MG63 (cell line): Measurements from ENCODE around the gene TFF2. TPM values are rescaled to one million over a fixed set of nuclear protein-coding genes. Genes with fewer than 3 reads are reported as not detected.

Source experiments
- DNase-seq: peaks from one replicate; pipeline ENCODE4 v3.0.0-alpha.2; 2020
- H3K27me3 ChIP-seq: fragments of 250-450 bp; sonication (Bioruptor Pico); 2 replicates; pipeline ENCODE4 v1.5.1; 2020; ENCODE audit warnings: mild to moderate bottlenecking, moderate library complexity
- H3K36me3 ChIP-seq: fragments of 250-450 bp; sonication (Bioruptor Pico); 2 replicates; pipeline ENCODE4 v1.5.1; 2020; ENCODE audit warnings: mild to moderate bottlenecking, moderate library complexity
- H3K4me3 ChIP-seq: fragments of 250-450 bp; sonication (Bioruptor Pico); 2 replicates; pipeline ENCODE4 v1.5.1; 2020; ENCODE audit warnings: mild to moderate bottlenecking, moderate library complexity
- H3K9me3 ChIP-seq: fragments of 250-450 bp; sonication (Bioruptor Pico); 2 replicates; pipeline ENCODE4 v1.5.1; 2020; ENCODE audit warnings: mild to moderate bottlenecking, moderate library complexity
- total RNA-seq: library from RNA; depleted of rRNA; stranded (reverse); fragments of >200 nt; shearing (Covaris generic); gene quantifications from 2 replicates; pipeline ENCODE4 v1.2.3, GENCODE V29; 2014; ENCODE audit warnings: low replicate concordance

Gene TFF2
- total RNA-seq, 1 experiment from 2014 or later, result not detected

- Histone ChIP-seq H3K36me3 (no peaks in the 10 kb centered on the region), H3K9me3 (no peaks in the 10 kb centered on the region), H3K4me3 (no peak overlapping the region), H3K27me3 (peaks cover 9% of the 10 kb centered on the region)
- DNase-seq, result no peak
These were observed 28.9 kb downstream of the TFF2 start for GRCh38 chr21:42321845-42322244.

GRCh38 chr21:42321231-42321630 lies 29.6 kb downstream of the TFF2 start:
- no peak overlapping the region for H3K4me3 ChIP-seq
- DNase-seq, result no peak

GRCh38 chr21:42320791-42321190 lies 30.0 kb downstream of the TFF2 start:
- no peak overlapping the region for H3K4me3 ChIP-seq
- H3K9me3 ChIP-seq, result no peaks in the 10 kb centered on the region
- no peak for DNase-seq
- peaks cover 9% of the 10 kb centered on the region for H3K27me3 ChIP-seq
- no peaks in the 10 kb centered on the region for H3K36me3 ChIP-seq

More at GRCh38 chr21:42321231-42321630, 29.6 kb downstream of the TFF2 start:
- Histone ChIP-seq H3K36me3 (no peaks in the 10 kb centered on the region), H3K27me3 (peaks cover 9% of the 10 kb centered on the region), H3K9me3 (no peaks in the 10 kb centered on the region)

- Histone ChIP-seq H3K27me3 (peaks cover 5% of the 10 kb centered on the region), H3K9me3 (no peaks in the 10 kb centered on the region), H3K36me3 (no peaks in the 10 kb centered on the region), H3K4me3 (no peak overlapping the region)
- DNase-seq, result no peak
These were observed 30.8 kb downstream of the TFF2 start for GRCh38 chr21:42319851-42320572.

- no peaks in the 10 kb centered on the region for H3K36me3 ChIP-seq
- H3K4me3 ChIP-seq, result no peak overlapping the region
- H3K27me3 ChIP-seq, result peaks cover 5% of the 10 kb centered on the region
- H3K9me3 ChIP-seq, result no peaks in the 10 kb centered on the region
- DNase-seq, result no peak
These were observed 31.4 kb downstream of the TFF2 start for GRCh38 chr21:42319376-42319775.

- DNase-seq, result no peak
- H3K4me3 ChIP-seq, result no peak overlapping the region
- no peaks in the 10 kb centered on the region for H3K9me3 ChIP-seq
- H3K36me3 ChIP-seq, result no peaks in the 10 kb centered on the region
- H3K27me3 ChIP-seq, result peaks cover 3% of the 10 kb centered on the region; the same call in 1 of the 2 replicates
These were observed 32.7 kb downstream of the TFF2 start for GRCh38 chr21:42317826-42318746.

- DNase-seq, result no peak
- Histone ChIP-seq H3K27me3 (no peaks in the 10 kb centered on the region), H3K9me3 (no peaks in the 10 kb centered on the region), H3K4me3 (no peak overlapping the region), H3K36me3 (no peaks in the 10 kb centered on the region)
These were observed 33.5 kb downstream of the TFF2 start for GRCh38 chr21:42317341-42317741.

GRCh38 chr21:42316891-42317290 lies 33.9 kb downstream of the TFF2 start:
- no peak for DNase-seq
- Histone ChIP-seq H3K4me3 (no peak overlapping the region), H3K36me3 (no peaks in the 10 kb centered on the region), H3K27me3 (no peaks in the 10 kb centered on the region), H3K9me3 (no peaks in the 10 kb centered on the region)

- Histone ChIP-seq H3K27me3 (no peaks in the 10 kb centered on the region), H3K9me3 (no peaks in the 10 kb centered on the region), H3K4me3 (no peak within 1 kb of the TSS), H3K36me3 (no peaks in the 10 kb centered on the region)
- no peak for DNase-seq
These were observed 35.4 kb downstream of the TFF2 start, which contains the start of gene TFF3 for GRCh38 chr21:42315296-42315891. TFF3 (minus strand) TSS chr21:42315409; CDS start chr21:42315374, 35 bp downstream.

GRCh38 chr21:42314616-42315295 lies 36.0 kb downstream of the TFF2 start:
- no peaks in the 10 kb centered on the region for H3K36me3 ChIP-seq
- no peak for DNase-seq
- no peaks in the 10 kb centered on the region for H3K27me3 ChIP-seq
- H3K9me3 ChIP-seq, result no peaks in the 10 kb centered on the region
- H3K4me3 ChIP-seq, result no peak overlapping the region

GRCh38 chr21:42313501-42313969 lies 37.3 kb downstream of the TFF2 start:
- no peak for DNase-seq
- Histone ChIP-seq H3K4me3 (no peak overlapping the region), H3K9me3 (no peaks in the 10 kb centered on the region), H3K36me3 (no peaks in the 10 kb centered on the region), H3K27me3 (no peaks in the 10 kb centered on the region)

- no peak overlapping the region for H3K4me3 ChIP-seq
- H3K27me3 ChIP-seq, result no peaks in the 10 kb centered on the region
- H3K9me3 ChIP-seq, result no peaks in the 10 kb centered on the region
- no peaks in the 10 kb centered on the region for H3K36me3 ChIP-seq
- DNase-seq, result no peak
These were observed 38.1 kb downstream of the TFF2 start for GRCh38 chr21:42312626-42313104.

GRCh38 chr21:42311816-42312625 lies 38.8 kb downstream of the TFF2 start:
- no peak for DNase-seq
- Histone ChIP-seq H3K27me3 (no peaks in the 10 kb centered on the region), H3K4me3 (no peak overlapping the region), H3K36me3 (no peaks in the 10 kb centered on the region), H3K9me3 (no peaks in the 10 kb centered on the region)

GRCh38 chr21:42311160-42311559 lies 39.6 kb downstream of the TFF2 start:
- no peaks in the 10 kb centered on the region for H3K9me3 ChIP-seq
- H3K4me3 ChIP-seq, result no peak overlapping the region
- H3K27me3 ChIP-seq, result no peaks in the 10 kb centered on the region
- H3K36me3 ChIP-seq, result no peaks in the 10 kb centered on the region
- DNase-seq, result no peak

GRCh38 chr21:42310411-42311001 lies 40.3 kb downstream of the TFF2 start:
- no peaks in the 10 kb centered on the region for H3K27me3 ChIP-seq
- H3K4me3 ChIP-seq, result no peak overlapping the region
- DNase-seq, result no peak
- H3K36me3 ChIP-seq, result no peaks in the 10 kb centered on the region
- H3K9me3 ChIP-seq, result no peaks in the 10 kb centered on the region
